GM21717 (cell line): ENCODE results near the gene BCL7C.
"Not testable (repeated sequence)": the region's sequence is repeated elsewhere in the genome, so short reads cannot be mapped to it uniquely, and the experiment has no call there.

Source experiments
- ATAC-seq: cut with Tn5 transposase; IDR thresholded peaks from one replicate; pipeline ENCODE4 v1.9.1; 2021; ENCODE audit warnings: mild to moderate bottlenecking, moderate library complexity; ENCODE audit not compliant: unreplicated experiment

The BCL7C gene

GRCh38 chr16:30893744-30894539, at the start of gene BCL7C:
TSS of gene BCL7C (minus strand) at chr16:30894077. CDS start at chr16:30893944, 133 bp downstream.
- ATAC-seq = peak; percentile 54

DNA sequence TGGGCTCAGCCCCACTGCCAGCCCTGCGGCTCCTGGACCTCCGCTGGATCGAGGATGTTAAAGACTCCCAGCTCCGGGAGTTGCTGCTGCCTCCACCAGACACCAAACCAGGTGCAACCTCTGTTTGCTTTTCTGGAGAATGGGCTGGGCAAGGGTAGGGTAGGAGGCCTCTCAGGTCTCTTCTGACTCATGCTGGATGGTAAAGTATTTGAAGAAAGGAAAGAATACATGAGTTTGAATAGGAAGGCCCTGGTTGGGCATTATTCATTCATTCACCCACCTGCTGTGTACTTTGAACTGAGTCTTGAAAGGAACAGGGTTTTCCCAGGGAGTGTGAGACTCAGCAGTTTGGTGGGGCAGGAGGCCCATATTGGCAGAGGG, 48.5 kb upstream of the BCL7C start:
- no peak for ATAC-seq

DNA sequence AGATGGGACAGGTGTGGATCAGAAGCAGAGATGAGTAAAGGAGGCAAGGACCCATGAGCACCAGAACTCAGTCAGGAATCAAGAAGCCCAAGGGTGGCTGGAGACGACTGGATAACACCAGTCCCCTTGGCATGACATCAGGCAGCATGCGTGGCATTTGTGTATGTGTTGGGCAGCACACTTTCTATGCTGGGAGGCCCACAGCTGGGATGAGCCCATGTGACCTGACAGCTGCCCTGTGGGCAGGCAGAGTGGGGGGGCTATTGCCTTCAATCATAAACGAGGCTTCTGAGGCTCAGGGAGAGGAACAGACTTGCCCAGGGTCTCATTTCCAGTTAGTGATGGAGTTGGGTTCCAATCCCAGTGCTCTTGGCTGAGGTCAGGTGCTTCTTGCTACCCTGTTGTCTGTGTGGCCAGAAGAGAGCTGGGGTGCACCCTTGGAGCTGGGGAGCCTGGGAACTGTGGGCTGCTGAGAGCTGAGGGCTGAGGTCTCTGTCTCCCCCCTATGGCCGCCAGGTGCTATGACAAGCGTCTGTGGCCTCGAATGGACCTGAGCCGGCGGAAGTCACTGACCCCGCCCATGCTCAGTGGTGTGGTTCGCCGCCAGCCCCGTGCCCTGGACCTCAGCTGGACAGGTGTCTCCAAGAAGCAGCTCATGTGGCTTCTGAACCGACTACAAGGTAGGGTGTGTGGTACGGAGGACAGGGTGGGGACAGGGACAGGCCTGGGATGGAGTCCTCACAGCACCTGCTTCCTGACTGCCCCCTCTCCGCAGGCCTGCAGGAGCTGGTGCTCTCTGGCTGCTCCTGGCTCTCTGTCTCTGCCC, 47.9 kb upstream of the BCL7C start:
- ATAC-seq = peak; percentile 85

GRCh38 chr16:30939571-30939970, 45.7 kb upstream of the BCL7C start:
- not testable (repeated sequence) for ATAC-seq

DNA sequence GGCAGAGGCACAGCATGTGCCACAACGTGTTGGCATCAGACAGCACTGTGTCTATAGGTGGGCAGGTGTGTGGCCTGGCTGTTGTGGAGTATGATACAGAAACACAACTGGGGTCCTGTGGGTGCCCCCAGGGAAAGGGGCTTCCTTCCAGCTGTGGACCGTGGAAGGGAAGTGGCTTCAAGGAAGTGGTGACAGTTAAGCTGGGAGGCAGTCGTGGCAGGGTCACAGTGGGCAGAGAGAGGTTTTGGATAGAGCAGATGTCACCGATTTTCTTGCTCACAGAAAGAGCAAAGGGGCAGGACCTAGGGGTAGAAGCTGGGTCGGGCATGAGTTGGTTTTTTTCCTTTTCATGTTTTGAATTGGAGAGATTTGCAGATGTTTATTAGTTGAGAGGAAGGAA, 43.8 kb upstream of the BCL7C start:
- ATAC-seq = no peak

- no peak for ATAC-seq
Measured at GRCh38 chr16:30934827-30935557, 41.1 kb upstream of the BCL7C start.

DNA sequence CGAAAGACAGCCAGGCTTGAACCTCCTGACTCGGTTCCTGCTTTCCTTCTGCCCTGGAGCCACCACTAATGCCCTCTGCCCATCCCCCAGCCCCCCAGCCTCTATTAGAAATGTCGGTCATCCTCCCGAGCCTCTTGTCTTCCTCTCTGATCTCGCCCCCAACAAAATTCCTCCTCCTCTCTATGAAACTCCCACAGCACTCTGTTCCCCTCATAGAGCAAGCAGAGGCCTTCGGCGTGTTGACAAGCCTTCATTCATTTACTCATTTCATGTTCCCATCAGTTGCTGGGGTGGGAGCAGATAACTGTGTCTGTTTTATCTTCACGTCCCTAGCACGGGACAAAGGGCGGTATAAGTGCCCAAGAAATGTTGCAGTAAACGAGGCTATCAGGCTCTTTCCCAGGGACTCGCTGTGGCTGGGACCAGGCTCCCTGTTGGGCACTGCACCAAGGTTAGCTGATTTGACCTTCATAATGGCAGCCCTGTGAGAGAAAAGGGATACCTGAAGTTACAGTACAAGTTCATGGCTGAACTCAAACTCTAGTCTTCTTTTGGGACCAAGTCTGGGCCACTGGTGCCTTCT, 37.3 kb upstream of the BCL7C start:
- no peak for ATAC-seq

- ATAC-seq = no peak
Measured at GRCh38 chr16:30930160-30930571, 36.3 kb upstream of the BCL7C start.

DNA sequence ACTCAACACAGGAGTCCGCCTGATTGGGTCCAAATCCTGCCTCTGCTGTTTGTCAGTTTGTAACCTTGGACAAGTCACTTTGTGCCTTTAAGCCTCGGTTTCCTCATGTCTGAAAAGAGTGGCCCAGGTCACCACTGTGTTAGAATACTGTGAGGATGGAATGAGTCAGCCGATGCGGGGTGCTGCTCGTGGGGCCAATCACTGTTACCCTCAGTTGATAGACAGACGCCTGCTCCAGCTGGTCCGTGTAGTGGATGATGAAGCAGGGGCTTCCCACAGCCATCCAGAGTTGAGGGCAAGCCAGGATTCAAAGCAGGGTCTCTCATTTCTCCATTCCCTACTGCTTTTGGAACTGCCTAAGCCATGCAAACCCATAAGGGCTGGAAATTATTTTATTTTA, 35.3 kb upstream of the BCL7C start:
- no peak for ATAC-seq

GRCh38 chr16:30928390-30928789, 34.5 kb upstream of the BCL7C start:
- ATAC-seq = no peak

DNA sequence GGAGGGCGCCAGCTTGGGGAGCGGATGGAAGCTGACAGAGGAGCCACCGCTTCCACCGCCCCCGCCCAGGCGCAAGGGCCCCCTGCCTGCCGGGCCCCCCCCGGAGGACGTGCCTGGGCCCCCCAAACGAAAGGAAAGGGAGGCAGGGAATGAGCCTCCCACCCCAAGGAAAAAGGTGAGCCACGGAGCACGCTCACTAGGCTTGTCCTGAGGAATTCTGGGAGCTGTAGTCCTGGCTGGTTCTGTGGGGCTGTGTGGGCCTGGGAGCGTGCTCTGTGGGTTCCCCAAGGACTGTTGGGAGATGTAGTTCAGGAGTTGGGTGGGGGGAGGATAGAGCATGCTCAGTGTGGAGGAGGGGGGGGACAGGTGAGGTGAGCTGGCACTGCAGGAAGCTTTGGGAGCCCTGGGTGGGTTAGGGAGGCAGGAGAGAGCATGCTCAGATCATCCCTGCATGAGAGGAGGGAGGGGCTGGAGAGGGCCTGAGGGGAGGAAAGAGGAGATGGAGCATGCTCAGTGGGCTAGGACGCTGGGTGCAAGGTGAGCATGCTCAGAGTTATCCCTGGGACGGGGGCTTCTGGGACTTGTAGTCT, 34.0 kb upstream of the BCL7C start:
- no peak for ATAC-seq

GRCh38 chr16:30926937-30927788, 33.3 kb upstream of the BCL7C start:
- ATAC-seq = no peak

DNA sequence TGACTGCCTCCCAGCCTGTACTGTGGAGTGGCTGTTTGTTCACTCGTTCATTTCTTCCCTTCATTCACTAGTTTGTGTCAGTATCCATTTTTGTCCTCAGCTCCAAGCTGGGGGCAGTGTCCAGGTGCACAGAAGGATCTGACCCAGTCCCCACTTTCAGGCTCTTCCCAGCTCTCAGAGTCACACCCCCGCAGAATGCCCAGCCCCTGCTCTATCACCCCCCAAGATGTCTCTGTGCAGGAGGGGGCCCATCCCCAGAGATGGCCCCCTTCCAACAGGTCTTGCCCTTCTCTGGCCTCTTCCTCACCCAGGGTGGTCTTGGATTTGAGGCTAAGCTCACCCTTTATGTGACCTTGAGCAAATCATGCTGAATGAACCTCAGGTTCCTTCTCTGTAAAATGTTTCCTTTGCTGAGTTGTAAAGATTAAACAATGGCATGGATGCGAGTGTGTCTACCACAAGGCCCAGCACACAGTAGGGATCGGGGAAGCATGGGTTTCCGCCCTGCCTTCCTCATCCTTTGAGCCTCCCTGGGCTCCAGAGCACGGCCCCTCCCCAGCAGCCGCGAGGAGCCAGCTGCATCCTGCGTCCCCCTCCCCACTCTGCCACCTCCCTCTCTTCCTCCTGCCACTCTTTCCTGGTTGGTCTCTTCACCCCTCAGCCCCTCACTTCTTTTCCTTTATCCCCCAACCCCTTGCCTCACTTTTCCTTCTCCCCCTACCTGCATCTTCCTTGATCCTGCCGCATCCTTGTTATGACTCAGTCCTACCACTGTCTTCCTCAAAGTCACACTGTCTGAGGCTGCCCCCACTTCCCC, 32.3 kb upstream of the BCL7C start:
- no peak for ATAC-seq

DNA sequence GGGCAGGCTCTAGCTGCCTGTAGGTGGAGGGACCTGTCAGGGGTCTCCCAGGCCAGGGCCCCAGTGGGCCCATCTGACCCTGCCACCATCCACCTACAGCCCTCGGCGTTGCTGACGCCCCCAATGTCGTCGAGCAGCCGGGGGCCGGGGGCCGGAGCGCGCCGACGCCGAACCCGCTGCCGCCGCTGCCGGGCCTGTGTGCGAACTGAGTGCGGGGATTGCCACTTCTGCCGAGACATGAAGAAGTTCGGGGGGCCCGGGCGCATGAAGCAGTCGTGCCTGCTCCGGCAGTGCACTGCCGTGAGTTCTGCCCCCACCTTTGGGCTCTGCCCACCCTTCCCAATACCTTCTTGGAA, 31.7 kb upstream of the BCL7C start:
- no peak for ATAC-seq

GRCh38 chr16:30924913-30925631, 31.2 kb upstream of the BCL7C start:
- no peak for ATAC-seq

- no peak for ATAC-seq
Measured at GRCh38 chr16:30924076-30924912, 30.4 kb upstream of the BCL7C start.

- no peak for ATAC-seq
Measured at GRCh38 chr16:30923554-30924075, 29.7 kb upstream of the BCL7C start, which contains the start of gene FBXL19. TSS of gene FBXL19 (plus strand) at chr16:30923572. CDS start at chr16:30925755, 2,183 bp downstream.
